ENCODE results near the gene ARFGEF3. TPM values are rescaled to one million over a fixed set of nuclear protein-coding genes. Genes with fewer than 3 reads are reported as not detected.

ARFGEF3 gene
- total and polyA plus RNA-seq, 10 of the 15 experiments (the other 5 are each of a cell fraction or from before 2014, with no cell fraction given), result under 0.01 to 0.08 (median 0.02) TPM; not detected in 1

- intact Hi-C loops (cut with micrococcal nuclease; ENCODE audit: unreplicated experiment) (no loop called here), in situ Hi-C loops (cut with MboI) (no loop called here)
- ChIA-PET POLR2A (no interaction called here), RAD21 (ENCODE audit: unreplicated experiment) (no interaction called here), SMC1A (ENCODE audit: uncharacterized antibody, unreplicated experiment) (interaction anchor here (1.4 kb wide), 1 partner anchor 16 kb away, joined by 4 read pairs; no protein-coding TSS in a partner anchor), CTCF (no interaction called here)
- no peak overlapping the region for H3K4me3 ChIP-seq
- no peaks in the 10 kb centered on the region for H4K20me1 ChIP-seq (ENCODE audit: control insufficient read depth, insufficient read depth)
- DNase-seq (ENCODE audit: low read depth, low spot score) (no peak), FAIRE-seq (no peak), ATAC-seq (no peak)
- no peak overlapping the region for H3K4me2 ChIP-seq (ENCODE audit: control insufficient read depth, insufficient read depth)
- no peak for TF ChIP-seq KLF5 (IDR thresholded peaks at IDR 0.05; ENCODE audit: partially characterized antibody)
- no peak for TF ChIP-seq PKNOX1 (IDR thresholded peaks at IDR 0.05)
- TF ChIP-seq EZH2 (IDR thresholded peaks at IDR 0.05; ENCODE audit: borderline replicate concordance, control insufficient read depth, low read depth, low read length), result no peak
- TF ChIP-seq SUZ12 (IDR thresholded peaks at IDR 0.05; ENCODE audit: unreplicated experiment), result no peak
- no peak for TF ChIP-seq SMAD1 (IDR thresholded peaks at IDR 0.05; ENCODE audit: low read depth, partially characterized antibody)
- TF ChIP-seq TBL1XR1 (IDR thresholded peaks at IDR 0.05; ENCODE audit: low read depth, low read length), result no peak
- TF ChIP-seq RAD51 (IDR thresholded peaks at IDR 0.05), result no peak
- no peak for TF ChIP-seq SPI1 (IDR thresholded peaks at IDR 0.05; ENCODE audit: borderline replicate concordance, insufficient read depth, low read depth, low read length)
- no peak for TF ChIP-seq CBX5 (IDR thresholded peaks at IDR 0.05; ENCODE audit: low read depth)
- TF ChIP-seq ZBED1 (IDR thresholded peaks at IDR 0.05; ENCODE audit: borderline replicate concordance), result no peak
- peaks cover 0 to 5% of the 10 kb centered on the region in 2 experiments; a peak in 2 of 4 replicates for H3K27me3 ChIP-seq (replicated peaks in 1 of 2; ENCODE audit: control insufficient read depth in 2 of 2, insufficient read depth in 2 of 2, low read length in 1 of 2)
- no peak overlapping the region for H2AFZ ChIP-seq (ENCODE audit: control insufficient read depth, low read depth, low read length)
- H3K79me2 ChIP-seq (ENCODE audit: control insufficient read depth, insufficient read depth, low read length), result no peaks in the 10 kb centered on the region
- no peaks in the 10 kb centered on the region for H3K4me1 ChIP-seq (ENCODE audit: control insufficient read depth, insufficient read depth, low read length)
- no peak overlapping the region for H3K27ac ChIP-seq (ENCODE audit: control insufficient read depth, insufficient read depth)
- no TSS peak for BruUV-seq (replicated peaks)
- no peak overlapping the region for H3K9ac ChIP-seq (ENCODE audit: control insufficient read depth, insufficient read depth, low read length)
- H3K36me3 ChIP-seq (ENCODE audit: control insufficient read depth in 2 of 2, insufficient read depth in 2 of 2, low read length in 1 of 2), result no peaks in the 10 kb centered on the region
- no peaks in the 10 kb centered on the region for H3K9me3 ChIP-seq (replicated peaks; ENCODE audit: control insufficient read depth, insufficient read depth, low read length)
These were observed 45.1 kb downstream of the ARFGEF3 start for GRCh38 chr6:138206862-138207261.

Data from GM12878 (cell line).